HEK293T (cell line): ENCODE measurements around the gene CTSE.

ENCODE experiments used
- BHLHE40 ChIP-seq: fragments of 450-650 bp; IDR thresholded peaks from 2 replicates; pipeline ENCODE4 v1.6.1; 2016; ENCODE audit warnings: mild to moderate bottlenecking, moderate library complexity, borderline replicate concordance
- ELF4 ChIP-seq: fragments of 450-650 bp; IDR thresholded peaks from 2 replicates; pipeline ENCODE4 v1.6.1; 2017; ENCODE audit warnings: antibody characterized with exemption
- FOXA1 ChIP-seq: fragments of 450-650 bp; IDR thresholded peaks from 2 replicates; pipeline ENCODE4 v1.6.1; 2016; ENCODE audit warnings: mild to moderate bottlenecking
- FOXM1 ChIP-seq: fragments of 450-650 bp; IDR thresholded peaks from 2 replicates; pipeline ENCODE4 v1.6.1; 2017; ENCODE audit warnings: mild to moderate bottlenecking, borderline replicate concordance
- HDGF ChIP-seq: fragments of 450-650 bp; IDR thresholded peaks from 2 replicates; pipeline ENCODE4 v1.6.1; 2017; ENCODE audit warnings: antibody characterized with exemption, borderline replicate concordance
- NFRKB ChIP-seq: fragments of 450-650 bp; IDR thresholded peaks from 2 replicates; pipeline ENCODE4 v1.6.1; 2016; ENCODE audit warnings: mild to moderate bottlenecking, moderate library complexity
- PKNOX1 ChIP-seq: fragments of 450-650 bp; IDR thresholded peaks from 2 replicates; pipeline ENCODE4 v1.6.1; 2016
- SP1 ChIP-seq: fragments of 450-650 bp; IDR thresholded peaks from 2 replicates; pipeline ENCODE4 v1.6.1; 2017
- TARDBP ChIP-seq: fragments of 450-650 bp; IDR thresholded peaks from 2 replicates; pipeline ENCODE4 v1.6.1; 2016

- no peak for TF ChIP-seq PKNOX1
- TF ChIP-seq FOXA1, result no peak
- TF ChIP-seq ELF4, result no peak
- TF ChIP-seq NFRKB, result no peak
- no peak for TF ChIP-seq SP1
- TF ChIP-seq TARDBP, result no peak
- no peak for TF ChIP-seq BHLHE40
- no peak for TF ChIP-seq HDGF
- no peak for TF ChIP-seq FOXM1
These were observed 24.9 kb upstream of the CTSE start for GRCh38 chr1:206048582-206048981.
